Gastroesophageal sphincter (tissue), 4 donors: Measurements from ENCODE around the gene PPP1R18. TPM values are rescaled to one million over a fixed set of nuclear protein-coding genes. Genes with fewer than 3 reads are reported as not detected.

Experiments
- ATAC-seq: fragments of 150-250 bp; one replicate; pipeline ENCODE4 v1.9.1; 2016; ENCODE audit warnings: mild to moderate bottlenecking, moderate library complexity
- H3K27ac ChIP-seq, 4 donors: fragments of 200-600 bp; sonication (generic) in 3 of 4; 1 replicate in 3 of 4; 2 replicates in 1 of 4; pipeline ENCODE4 v1.5.1; 2016 to 2019
- H3K27me3 ChIP-seq: fragments of 200-600 bp; sonication (generic); one replicate; pipeline ENCODE4 v1.5.1; 2019
- H3K36me3 ChIP-seq, 2 donors: fragments of 200-600 bp; sonication (generic); one replicate each; pipeline ENCODE4 v1.5.1; 2019; ENCODE audit warnings: control low read depth in 1 of 2
- H3K4me1 ChIP-seq, 3 donors: fragments of 200-600 bp; sonication (generic); 1 replicate in 2 of 3; 2 replicates in 1 of 3; pipeline ENCODE4 v1.5.1; 2016 to 2019; ENCODE audit warnings: control low read depth in 2 of 3
- H3K4me3 ChIP-seq, 2 donors: fragments of 200-600 bp; sonication (generic); one replicate each; pipeline ENCODE4 v1.5.1; 2019; ENCODE audit warnings: mild to moderate bottlenecking in 1 of 2, moderate library complexity in 1 of 2
- H3K9me3 ChIP-seq, 3 donors: fragments of 200-600 bp; sonication (generic); one replicate each; pipeline ENCODE4 v1.5.1; 2017 to 2019; ENCODE audit warnings: control low read depth in 2 of 3
- CTCF ChIP-seq, 4 experiments: fragments of 200-600 bp in 2 of 4; fragments of 450-650 bp in 2 of 4; sonication (generic) in 1 of 4; IDR thresholded peaks; one replicate each; pipeline ENCODE4 v1.5.1; 2017 to 2019; ENCODE audit warnings: antibody characterized with exemption in 4 of 4, mild to moderate bottlenecking in 2 of 4, moderate library complexity in 2 of 4
- EP300 ChIP-seq: sonication (generic); formaldehyde crosslinking; IDR thresholded peaks from one replicate; pipeline ENCODE4 v1.6.1; 2017; ENCODE audit warnings: antibody characterized with exemption, mild to moderate bottlenecking
- POLR2A ChIP-seq, 2 donors: fragments of 450-650 bp; IDR thresholded peaks; one replicate each; pipeline ENCODE4 v1.6.1; 2017; ENCODE audit warnings: antibody characterized with exemption in 2 of 2, mild to moderate bottlenecking in 2 of 2, moderate library complexity in 1 of 2
- POLR2AphosphoS5 ChIP-seq: sonication (generic); formaldehyde crosslinking; IDR thresholded peaks from one replicate; pipeline ENCODE4 v1.6.1; 2017; ENCODE audit warnings: antibody characterized with exemption
- WGBS, 2 donors: methylation state at CpG; one replicate each; pipeline ENCODE4 v1.1.5; 2018; ENCODE audit warnings: low coverage in 1 of 2; 5-methylcytosine and 5-hydroxymethylcytosine counted together
- total RNA-seq, 4 donors: library from RNA; depleted of rRNA; stranded (reverse); fragments of >200 nt; gene quantifications; one replicate each; pipeline ENCODE4 v1.1.0, GENCODE V29; 2016

The PPP1R18 gene
- total RNA-seq, result 10 to 100 TPM; 45.3 to 65.8 (median 56.6) TPM

- TF ChIP-seq POLR2AphosphoS5 (peak; percentile 74), POLR2A (IDR thresholded peaks at IDR 0.05) (peak in 1 of 2 donors; percentile 42), EP300 (no peak), CTCF (IDR thresholded peaks at IDR 0.05) (no peak)
- ATAC-seq, result peak; percentile 43
- Histone ChIP-seq H3K9me3 (no peaks in the 10 kb centered on the region), H3K4me3 (peak within 1 kb of the TSS; percentile 91 to 92), H3K4me1 (peaks cover 4 to 81% (median 48%) of the 10 kb centered on the region in 3 donors), H3K27ac (peak within 1 kb of the TSS; percentile 92 to 100 (median 98)), H3K27me3 (no peaks in the 10 kb centered on the region), H3K36me3 (no peaks in the 10 kb centered on the region)
- WGBS, 2 donors, result 0 to 2% methylated on average over 8 to 11 of the region's 41 CpGs
Observed at GRCh38 chr6:30686009-30686907, at the start of gene PPP1R18. TSS of gene PPP1R18 (minus strand) at chr6:30686645. CDS start at chr6:30686018, 627 bp downstream.

- H3K9me3 ChIP-seq, result no peaks in the 10 kb centered on the region
- 70 to 81% methylated on average over 5 of the region's 8 CpGs for WGBS, 2 donors
- ATAC-seq, result no peak
- no peak overlapping the region for H3K27ac ChIP-seq
- H3K4me1 ChIP-seq, result peaks cover 0 to 63% (median under 1%) of the 10 kb centered on the region in 3 donors
- no peaks in the 10 kb centered on the region for H3K27me3 ChIP-seq
- TF ChIP-seq EP300 (no peak), CTCF (IDR thresholded peaks at IDR 0.05) (no peak), POLR2A (IDR thresholded peaks at IDR 0.05) (no peak), POLR2AphosphoS5 (no peak)
- H3K36me3 ChIP-seq, result peaks cover 0 to 97% of the 10 kb centered on the region in 2 donors
- H3K4me3 ChIP-seq, result no peak overlapping the region
Observed at GRCh38 chr6:30735668-30736314, 49.3 kb upstream of the PPP1R18 start.

- ATAC-seq, result no peak
- Histone ChIP-seq H3K27me3 (no peaks in the 10 kb centered on the region), H3K9me3 (no peaks in the 10 kb centered on the region), H3K4me3 (no peak overlapping the region), H3K4me1 (peaks cover 0 to 48% (median 0%) of the 10 kb centered on the region in 3 donors), H3K27ac (no peak overlapping the region), H3K36me3 (peaks cover 0 to 99% of the 10 kb centered on the region in 2 donors)
- WGBS, 2 donors, result 77 to 89% methylated on average over 4 to 8 of the region's 12 CpGs
- TF ChIP-seq POLR2A (IDR thresholded peaks at IDR 0.05) (no peak), EP300 (no peak), POLR2AphosphoS5 (no peak), CTCF (IDR thresholded peaks at IDR 0.05) (no peak)
Observed at GRCh38 chr6:30732237-30732943, 45.9 kb upstream of the PPP1R18 start.

- Histone ChIP-seq H3K9me3 (no peaks in the 10 kb centered on the region), H3K4me1 (peaks cover 0 to 45% (median 0%) of the 10 kb centered on the region in 3 donors), H3K27ac (peak overlapping the region in 3 of 4 donors; percentile 21 to 65 (median 55)), H3K4me3 (no peak overlapping the region), H3K36me3 (peaks cover 0 to 99% of the 10 kb centered on the region in 2 donors), H3K27me3 (no peaks in the 10 kb centered on the region)
- WGBS, 2 donors, result 49 to 55% methylated on average over 3 to 11 of the region's 30 CpGs
- peak; percentile 85 for ATAC-seq
- TF ChIP-seq CTCF (IDR thresholded peaks at IDR 0.05) (peak in 3 of 4 experiments; percentile 66 to 80 (median 69)), POLR2AphosphoS5 (peak; percentile 10), EP300 (no peak), POLR2A (IDR thresholded peaks at IDR 0.05) (no peak)
Observed at GRCh38 chr6:30730601-30731435, 44.4 kb upstream of the PPP1R18 start.
